PC-3 (cell line): ENCODE results near the gene NDUFS5. TPM values are rescaled to one million over a fixed set of nuclear protein-coding genes. Genes with fewer than 3 reads are reported as not detected.

Experiments
- ATAC-seq: fragments of 200-7000 bp; cut with Tn5 transposase; 2 replicates; pipeline ENCODE4 v1.9.1; 2020; ENCODE audit warnings: mild to moderate bottlenecking, moderate library complexity
- BruUV-seq: library from RNA; stranded (reverse); fragments of 400-500 nt; replicated peaks from 2 replicates; lab custom pipeline; 2021; lab: Mats Ljungman, UMichigan
- CTCF ChIA-PET: fragments of 300-600 bp; sonication (Branson Sonifier 250); formaldehyde crosslinking; loops from one replicate; lab custom pipeline; 2022; ENCODE audit warnings: antibody characterized with exemption; lab: Charles Lee
- POLR2A ChIA-PET: fragments of 300-600 bp; sonication (Branson Sonifier 250); formaldehyde crosslinking; loops from one replicate; lab custom pipeline; 2022; ENCODE audit warnings: antibody characterized with exemption; ENCODE audit not compliant: unreplicated experiment; lab: Charles Lee
- DNase-seq: peaks from one replicate; pipeline ENCODE4 v3.0.0-alpha.2; 2015
- H2AFZ ChIP-seq: fragments of 300-600 bp; sonication (generic); 2 replicates; pipeline ENCODE4 v1.6.0; 2016; ENCODE audit warnings: antibody characterized with exemption, low read length
- H3F3A ChIP-seq: fragments of 300-600 bp; sonication (generic); one replicate; pipeline ENCODE4 v1.6.0; 2017; ENCODE audit warnings: antibody characterized with exemption, low read length, control low read depth, mild to moderate bottlenecking; ENCODE audit not compliant: unreplicated experiment
- H3K27ac ChIP-seq: fragments of 300-600 bp; sonication (generic); 2 replicates; pipeline ENCODE4 v1.5.1; 2016; ENCODE audit warnings: mild to moderate bottlenecking, low read length
- H3K27me3 ChIP-seq: fragments of 300-600 bp; sonication (generic); 2 replicates; pipeline ENCODE4 v1.6.1; 2016; ENCODE audit warnings: low read length, mixed read lengths
- H3K36me3 ChIP-seq: fragments of 300-600 bp; sonication (generic); 2 replicates; pipeline ENCODE4 v1.6.1; 2016; ENCODE audit warnings: low read depth, mixed run types, low read length, mixed read lengths
- H3K4me1 ChIP-seq: fragments of 300-600 bp; sonication (generic); 2 replicates; pipeline ENCODE4 v1.5.1; 2016; ENCODE audit warnings: low read length; ENCODE audit not compliant: insufficient read depth
- H3K4me2 ChIP-seq: fragments of 300-600 bp; sonication (generic); 2 replicates; pipeline ENCODE4 v1.6.0; 2016; ENCODE audit warnings: low read length
- H3K4me3 ChIP-seq: fragments of 300-600 bp; sonication (generic); 2 replicates; pipeline ENCODE4 v1.5.1; 2016; ENCODE audit warnings: mild to moderate bottlenecking, low read length, mixed read lengths
- H3K79me2 ChIP-seq: fragments of 300-600 bp; sonication (generic); 2 replicates; pipeline ENCODE4 v1.6.1; 2017; ENCODE audit warnings: low read length, mixed read lengths
- H3K9ac ChIP-seq: fragments of 300-600 bp; sonication (generic); 2 replicates; pipeline ENCODE4 v1.6.0; 2016; ENCODE audit warnings: mild to moderate bottlenecking, low read length
- H3K9me2 ChIP-seq: fragments of 300-600 bp; sonication (generic); replicated peaks from 2 replicates; pipeline ENCODE4 v1.6.1; 2016; ENCODE audit warnings: mixed run types, low read length, mixed read lengths
- H3K9me3 ChIP-seq: fragments of 300-600 bp; sonication (generic); 2 replicates; pipeline ENCODE4 v1.6.1; 2016; ENCODE audit warnings: low read length, mixed read lengths
- H4K20me1 ChIP-seq: fragments of 300-600 bp; sonication (generic); 2 replicates; pipeline ENCODE4 v1.6.1; 2016; ENCODE audit warnings: low read length, mixed read lengths
- CTCF ChIP-seq: fragments of 300-600 bp; sonication (generic); conservative IDR thresholded peaks from 2 replicates; pipeline ENCODE4 v1.5.1; 2017; ENCODE audit warnings: antibody characterized with exemption, low read depth, mild to moderate bottlenecking, low read length
- EZH2 ChIP-seq: fragments of 300-600 bp; sonication (generic); IDR thresholded peaks from one replicate; pipeline ENCODE4 v1.6.1; 2017; ENCODE audit warnings: antibody characterized with exemption, mild to moderate bottlenecking, low read length; ENCODE audit not compliant: unreplicated experiment
- EZH2phosphoT487 ChIP-seq: fragments of 300-600 bp; sonication (generic); IDR thresholded peaks from 2 replicates; pipeline ENCODE4 v1.6.1; 2018; ENCODE audit warnings: mild to moderate bottlenecking, antibody characterized with exemption, low read length, borderline replicate concordance
- intact Hi-C: fragments of 100-400 bp; cut with micrococcal nuclease; formaldehyde crosslinking; loops from 2 replicates; pipeline ENCODE4 v1.9.0; 2023
- total RNA-seq: library from RNA; depleted of rRNA; stranded (reverse); fragments of >200 nt; gene quantifications from 2 replicates; pipeline ENCODE4 v1.2.3, GENCODE V29; 2014

Gene NDUFS5
- total RNA-seq, 1 experiment from 2014 or later = 864 TPM

DNA sequence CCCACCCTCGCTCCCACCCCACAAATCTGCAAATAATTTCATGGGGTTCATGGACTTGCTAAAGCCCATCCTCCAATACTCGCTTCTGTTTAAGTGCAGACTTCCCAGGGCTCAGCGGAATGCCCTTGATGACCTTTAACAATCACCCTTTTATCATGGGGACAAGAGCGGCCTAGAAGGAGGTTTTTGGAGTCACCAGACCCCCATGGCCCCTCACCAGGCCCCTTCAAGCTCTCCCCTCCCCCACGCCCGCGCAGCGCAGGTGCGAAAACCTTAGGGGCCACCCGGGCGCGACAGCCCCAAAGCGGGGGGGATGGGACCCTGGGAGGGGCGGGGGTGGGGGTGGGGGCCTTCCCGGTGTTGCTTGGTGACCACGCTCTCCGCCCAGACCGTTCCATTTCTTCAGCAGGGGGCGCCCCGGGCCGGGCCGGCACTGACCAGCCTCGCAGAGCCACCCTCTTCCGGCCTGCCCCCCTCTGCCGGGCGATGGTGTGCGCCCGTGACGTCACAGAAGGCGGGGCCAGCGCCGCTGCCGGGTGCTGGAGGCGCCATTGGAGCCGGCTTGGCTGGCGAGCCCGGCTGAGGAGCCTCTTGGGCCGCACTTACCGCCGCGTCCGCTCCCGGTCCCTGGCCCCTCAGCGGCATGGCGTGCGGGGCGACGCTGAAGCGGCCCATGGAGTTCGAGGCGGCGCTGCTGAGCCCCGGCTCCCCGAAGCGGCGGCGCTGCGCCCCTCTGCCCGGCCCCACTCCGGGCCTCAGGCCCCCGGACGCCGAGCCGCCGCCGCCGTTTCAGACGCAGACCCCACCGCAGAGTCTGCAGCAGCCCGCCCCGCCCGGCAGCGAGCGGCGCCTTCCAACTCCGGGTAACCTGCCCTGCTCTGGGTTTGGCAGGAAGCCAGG lies 35.2 kb upstream of the NDUFS5 start, which contains the start of gene AKIRIN1:
TSS of gene AKIRIN1 (plus strand) at position 539 of the 900 bp plus-strand sequence. CDS start at position 644, 105 bp downstream.
- peaks cover 50% of the 10 kb centered on the region for H3K79me2 ChIP-seq
- no TSS peak for BruUV-seq
- ATAC-seq = peak; percentile 77

DNA sequence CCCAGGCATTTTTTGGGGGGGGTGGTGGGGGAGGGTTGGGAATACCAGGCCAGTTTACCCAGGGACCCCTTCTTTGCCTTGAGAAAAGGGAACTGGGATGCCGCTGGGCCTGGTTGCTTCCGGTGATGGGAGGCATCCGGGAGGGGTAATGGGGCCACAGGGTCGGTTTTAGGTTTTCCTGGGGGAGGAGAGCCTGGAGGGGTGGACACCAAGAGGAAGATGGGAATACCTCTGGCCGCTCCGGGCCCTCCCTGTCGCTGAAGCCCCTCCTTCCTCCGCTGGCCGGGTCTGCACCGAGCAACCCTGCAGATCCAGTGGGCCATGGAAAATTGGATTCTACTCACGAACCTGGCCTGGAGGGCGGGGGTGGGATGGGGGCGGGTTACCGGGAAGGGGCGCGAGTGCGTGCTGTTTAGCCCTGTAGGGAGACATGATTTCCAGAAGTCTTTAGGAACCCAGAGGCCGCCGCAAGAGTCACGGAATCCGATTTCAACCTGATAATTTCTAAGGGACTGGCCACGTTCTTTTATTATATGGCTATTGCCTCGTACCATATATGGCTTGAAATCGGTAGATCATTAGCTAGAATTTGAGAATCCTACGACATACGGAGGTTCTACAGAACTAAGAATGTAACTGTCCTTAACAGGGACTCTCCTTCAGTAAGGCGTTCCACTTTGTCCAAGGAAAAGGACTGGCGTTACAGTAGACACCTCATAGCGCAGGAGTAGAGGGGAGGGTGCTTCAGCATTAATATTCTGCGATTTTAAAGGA lies 34.3 kb upstream of the NDUFS5 start:
- peak overlapping the region; percentile 91 for H3K4me3 ChIP-seq
- H2AFZ ChIP-seq = no peak overlapping the region
- H3K9me2 ChIP-seq = no peaks in the 10 kb centered on the region
- no peaks in the 10 kb centered on the region for H3K27me3 ChIP-seq
- peak overlapping the region; percentile 46; the same call in 1 of the 2 replicates for H3K27ac ChIP-seq
- TF ChIP-seq CTCF = no peak
- peaks cover 32% of the 10 kb centered on the region for H3K4me1 ChIP-seq
- ChIA-PET POLR2A (no interaction called here), CTCF (no interaction called here)
- no peaks in the 10 kb centered on the region for H3K9me3 ChIP-seq
- BruUV-seq = no TSS peak
- H3K36me3 ChIP-seq = peaks cover 15% of the 10 kb centered on the region
- intact Hi-C loops = loop anchor here (2.0 to 5.0 kb wide), 2 partner anchors 35 to 119 kb away; partner anchors contain the start of genes MYCBP and NDUFS5
- ATAC-seq = peak; percentile 24
- H3K9ac ChIP-seq = peak overlapping the region; percentile 93
- peak; percentile 45 for DNase-seq
- H3K4me2 ChIP-seq = peak overlapping the region; percentile 92
- peaks cover 33% of the 10 kb centered on the region for H4K20me1 ChIP-seq
- H3K79me2 ChIP-seq = peaks cover 58% of the 10 kb centered on the region
- no peaks in the 10 kb centered on the region for H3F3A ChIP-seq

More for the DNA sequence above, 35.2 kb upstream of the NDUFS5 start, which contains the start of gene AKIRIN1:
- Histone ChIP-seq H3K9me2 (no peaks in the 10 kb centered on the region), H3K9ac (peak within 1 kb of the TSS; percentile 93), H3K27ac (peak within 1 kb of the TSS; percentile 46), H3K9me3 (no peaks in the 10 kb centered on the region), H3K4me1 (peaks cover 39% of the 10 kb centered on the region), H3F3A (peaks cover 6% of the 10 kb centered on the region), H2AFZ (peak within 1 kb of the TSS; percentile 97), H3K4me3 (peak within 1 kb of the TSS; percentile 91), H3K4me2 (peak within 1 kb of the TSS; percentile 92), H4K20me1 (peaks cover 30% of the 10 kb centered on the region), H3K36me3 (peaks cover 12% of the 10 kb centered on the region), H3K27me3 (no peaks in the 10 kb centered on the region)
- ChIA-PET CTCF (no interaction called here), POLR2A (interaction anchor here (1.0 kb wide), 1 partner anchor 15 kb away, joined by 8 read pairs; no protein-coding TSS in a partner anchor)
- intact Hi-C loops = loop anchor here (2.0 to 5.0 kb wide), 2 partner anchors 36 to 118 kb away; partner anchors contain the start of genes MYCBP and NDUFS5
- peak; percentile 97 for DNase-seq
- no peak for TF ChIP-seq CTCF
- TF ChIP-seq EZH2phosphoT487 = no peak
- TF ChIP-seq EZH2 = no peak
